ENCODE results near the gene TP53BP2.

The TP53BP2 gene

DNA sequence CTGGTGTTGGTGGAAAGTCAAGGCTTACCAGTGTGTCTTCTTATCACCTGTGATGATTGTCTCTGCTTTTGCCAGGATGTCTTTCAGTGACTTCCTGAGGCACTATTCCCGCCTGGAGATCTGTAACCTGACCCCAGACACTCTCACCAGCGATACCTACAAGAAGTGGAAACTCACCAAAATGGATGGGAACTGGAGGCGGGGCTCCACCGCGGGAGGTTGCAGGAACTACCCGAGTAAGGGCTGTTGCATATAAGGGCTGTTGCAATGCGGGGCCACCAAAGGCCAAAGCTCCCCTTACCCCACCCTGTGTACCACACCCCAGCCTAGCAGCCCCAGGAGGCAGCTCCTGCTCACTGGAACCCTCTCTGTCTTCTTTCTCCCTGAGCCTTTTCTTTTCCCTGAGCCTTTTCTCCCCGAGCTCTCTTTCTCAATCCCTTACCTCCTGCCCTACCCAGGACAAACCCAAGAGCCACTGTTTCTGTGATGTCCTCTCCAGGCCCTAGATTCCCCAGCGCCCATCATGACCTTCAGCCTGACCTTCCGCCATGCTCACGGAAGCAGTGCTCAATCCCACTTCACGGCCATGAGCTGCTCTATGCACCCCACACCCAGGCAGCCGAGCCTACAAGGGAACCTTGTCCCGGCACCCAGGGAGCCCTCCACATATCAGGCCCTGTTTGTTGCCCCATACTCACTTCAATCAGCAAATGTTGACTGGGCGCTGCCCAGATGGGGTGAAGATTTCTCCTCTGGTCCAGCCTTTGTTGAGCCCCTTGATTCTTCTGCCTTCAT lies 92.8 kb downstream of the TP53BP2 start:
- ChIA-PET POLR2A (no interaction called here), CTCF (no interaction called here)
- DNase-seq (ENCODE audit: extremely low spot score), result no peak
- TF ChIP-seq PKNOX1 (IDR thresholded peaks at IDR 0.05) (no peak), FOXA1 (IDR thresholded peaks at IDR 0.05) (no peak), ELF4 (IDR thresholded peaks at IDR 0.05) (no peak), L3MBTL2 (conservative IDR thresholded peaks at IDR 0.05) (no peak), ZNF384 (IDR thresholded peaks at IDR 0.05) (no peak), TARDBP (IDR thresholded peaks at IDR 0.05) (no peak), SP1 (IDR thresholded peaks at IDR 0.05) (no peak), FOXK2 (IDR thresholded peaks at IDR 0.05) (no peak), FOXM1 (IDR thresholded peaks at IDR 0.05; ENCODE audit: borderline replicate concordance) (no peak), CTBP1 (IDR thresholded peaks at IDR 0.05; ENCODE audit: borderline replicate concordance) (no peak), NFRKB (IDR thresholded peaks at IDR 0.05) (no peak), SUZ12 (IDR thresholded peaks at IDR 0.05) (no peak), ARNT (IDR thresholded peaks at IDR 0.05) (no peak), BHLHE40 (IDR thresholded peaks at IDR 0.05; ENCODE audit: borderline replicate concordance) (no peak), LEF1 (IDR thresholded peaks at IDR 0.05; ENCODE audit: borderline replicate concordance) (no peak), HDGF (IDR thresholded peaks at IDR 0.05; ENCODE audit: borderline replicate concordance) (no peak)

DNA sequence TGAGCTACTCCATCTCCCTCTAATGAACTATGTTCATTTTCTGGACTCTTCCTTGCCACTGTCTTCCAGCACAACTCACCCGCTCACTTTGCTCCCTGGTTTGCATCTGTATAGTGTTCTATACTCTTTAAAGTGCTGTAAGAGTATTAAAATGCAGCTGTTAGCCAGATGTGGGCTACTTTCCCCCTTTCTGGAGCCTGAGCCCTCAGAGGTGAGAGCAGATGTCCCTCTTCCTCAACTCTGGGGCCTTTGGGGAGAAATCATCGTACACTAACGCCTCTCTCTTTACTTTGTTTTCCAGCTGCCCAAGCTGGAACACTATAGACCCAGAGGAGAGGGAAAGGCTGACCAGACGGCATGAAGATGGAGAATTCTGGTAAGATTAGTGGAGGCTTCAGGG lies 94.1 kb downstream of the TP53BP2 start:
- ChIA-PET POLR2A (interaction anchor here (1.1 kb wide), 1 partner anchor 53 kb away, joined by 3 read pairs; no protein-coding TSS in a partner anchor), CTCF (interaction anchor here (0.5 to 0.9 kb wide), 4 partner anchors 53 to 60 kb away, joined by 3 to 5 read pairs (median 3); no protein-coding TSS in a partner anchor)
- TF ChIP-seq ELF4 (IDR thresholded peaks at IDR 0.05), result no peak
- TF ChIP-seq LEF1 (IDR thresholded peaks at IDR 0.05; ENCODE audit: borderline replicate concordance), result no peak
- DNase-seq (ENCODE audit: extremely low spot score), result no peak

- no peak for DNase-seq (ENCODE audit: extremely low spot score)
- TF ChIP-seq FOXM1 (IDR thresholded peaks at IDR 0.05; ENCODE audit: borderline replicate concordance) (no peak), FOXA1 (IDR thresholded peaks at IDR 0.05) (no peak), NFRKB (IDR thresholded peaks at IDR 0.05) (no peak), ZNF384 (IDR thresholded peaks at IDR 0.05) (no peak), TARDBP (IDR thresholded peaks at IDR 0.05) (no peak), LEF1 (IDR thresholded peaks at IDR 0.05; ENCODE audit: borderline replicate concordance) (no peak), L3MBTL2 (conservative IDR thresholded peaks at IDR 0.05) (no peak), SP1 (IDR thresholded peaks at IDR 0.05) (no peak), PKNOX1 (IDR thresholded peaks at IDR 0.05) (no peak), BHLHE40 (IDR thresholded peaks at IDR 0.05; ENCODE audit: borderline replicate concordance) (no peak), ARNT (IDR thresholded peaks at IDR 0.05) (no peak)
- ChIA-PET POLR2A (interaction anchor here (0.9 to 1.1 kb wide), 2 partner anchors 38 to 53 kb away, joined by 3 read pairs; no protein-coding TSS in a partner anchor), CTCF (interaction anchor here (0.5 to 3.0 kb wide), 7 partner anchors 12 to 57 kb away, joined by 3 to 22 read pairs (median 5); no protein-coding TSS in a partner anchor)
These were observed 94.8 kb downstream of the TP53BP2 start for GRCh38 chr1:223750730-223751570.

DNA sequence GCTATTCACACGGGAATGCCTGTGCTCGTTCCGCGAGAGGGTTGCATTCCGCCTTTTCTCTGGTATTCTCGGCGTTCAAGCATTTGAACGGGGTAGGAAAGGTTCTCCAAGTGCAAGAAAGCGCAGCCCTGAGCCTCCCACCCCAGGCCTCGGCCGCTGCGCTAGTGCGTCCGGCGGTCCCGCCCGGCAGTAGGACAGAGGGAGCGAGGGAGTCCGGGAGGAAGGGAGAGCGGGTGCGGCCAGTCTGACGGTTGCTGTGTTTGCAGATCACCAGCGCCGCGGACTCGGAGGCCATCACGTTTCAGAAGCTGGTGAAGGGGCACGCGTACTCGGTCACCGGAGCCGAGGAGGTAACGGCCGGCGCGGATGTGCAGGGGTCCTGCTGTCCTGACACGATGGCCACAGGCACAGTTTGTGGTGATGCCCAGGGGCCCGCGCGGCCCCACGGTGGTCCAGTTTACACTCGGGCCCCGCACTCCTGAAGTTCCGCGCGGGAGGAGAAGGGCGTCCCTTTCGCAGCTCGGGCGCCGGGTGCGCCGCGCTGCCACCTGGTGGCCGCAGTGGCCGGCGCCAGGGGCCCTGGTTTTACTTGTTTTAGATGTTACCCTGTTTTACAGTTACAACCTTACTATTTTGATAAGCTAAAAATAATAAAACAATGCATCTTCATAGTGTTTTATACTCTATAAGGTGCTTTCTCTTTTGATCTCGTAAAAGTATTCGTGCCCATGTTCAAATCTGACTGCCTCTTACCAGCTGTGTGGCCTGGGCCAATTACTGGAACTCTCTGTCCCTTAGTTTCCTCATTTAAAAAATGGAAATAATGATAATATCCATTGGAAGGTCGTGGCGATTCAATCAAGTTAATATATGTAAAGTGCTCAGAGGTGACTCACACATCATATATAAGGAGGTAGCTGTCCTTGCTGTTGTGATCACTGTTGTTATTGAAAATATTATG lies 96.7 kb downstream of the TP53BP2 start:
- ChIA-PET POLR2A (interaction anchor here (0.7 to 1.6 kb wide), 4 partner anchors 36 to 51 kb away, joined by 3 to 8 read pairs (median 3); no protein-coding TSS in a partner anchor), CTCF (interaction anchor here (0.6 to 3.0 kb wide), 24 partner anchors 8 to 615 kb away, joined by 3 to 22 read pairs (median 4); partner anchors contain the start of gene CAPN2)
- DNase-seq (ENCODE audit: extremely low spot score), result peak; percentile 86
- TF ChIP-seq FOXM1 (IDR thresholded peaks at IDR 0.05; ENCODE audit: borderline replicate concordance), result no peak
- no peak for TF ChIP-seq BHLHE40 (IDR thresholded peaks at IDR 0.05; ENCODE audit: borderline replicate concordance)
- no peak for TF ChIP-seq ARNT (IDR thresholded peaks at IDR 0.05)
- no peak for TF ChIP-seq HDGF (IDR thresholded peaks at IDR 0.05; ENCODE audit: borderline replicate concordance)
- no peak for TF ChIP-seq TARDBP (IDR thresholded peaks at IDR 0.05)
- TF ChIP-seq SUZ12 (IDR thresholded peaks at IDR 0.05), result no peak
- no peak for TF ChIP-seq L3MBTL2 (conservative IDR thresholded peaks at IDR 0.05)

GRCh38 chr1:223748405-223748772 lies 97.4 kb downstream of the TP53BP2 start:
- ChIA-PET CTCF (interaction anchor here (0.9 to 3.0 kb wide), 6 partner anchors 10 to 53 kb away, joined by 3 to 22 read pairs (median 11); no protein-coding TSS in a partner anchor), POLR2A (interaction anchor here (1.3 to 1.6 kb wide), 2 partner anchors 35 to 50 kb away, joined by 3 to 8 read pairs; no protein-coding TSS in a partner anchor)
- no peak for DNase-seq (ENCODE audit: extremely low spot score)
- TF ChIP-seq NFRKB (IDR thresholded peaks at IDR 0.05), result no peak
- TF ChIP-seq SP1 (IDR thresholded peaks at IDR 0.05), result no peak
- TF ChIP-seq FOXK2 (IDR thresholded peaks at IDR 0.05), result no peak
- no peak for TF ChIP-seq FOXA1 (IDR thresholded peaks at IDR 0.05)
- TF ChIP-seq TARDBP (IDR thresholded peaks at IDR 0.05), result no peak
- TF ChIP-seq LEF1 (IDR thresholded peaks at IDR 0.05; ENCODE audit: borderline replicate concordance), result no peak
- TF ChIP-seq ZNF384 (IDR thresholded peaks at IDR 0.05), result no peak
- no peak for TF ChIP-seq ARNT (IDR thresholded peaks at IDR 0.05)
- TF ChIP-seq BHLHE40 (IDR thresholded peaks at IDR 0.05; ENCODE audit: borderline replicate concordance), result no peak
- no peak for TF ChIP-seq L3MBTL2 (conservative IDR thresholded peaks at IDR 0.05)
- TF ChIP-seq CTBP1 (IDR thresholded peaks at IDR 0.05; ENCODE audit: borderline replicate concordance), result no peak
- no peak for TF ChIP-seq HDGF (IDR thresholded peaks at IDR 0.05; ENCODE audit: borderline replicate concordance)
- TF ChIP-seq PKNOX1 (IDR thresholded peaks at IDR 0.05), result no peak
- no peak for TF ChIP-seq FOXM1 (IDR thresholded peaks at IDR 0.05; ENCODE audit: borderline replicate concordance)
- TF ChIP-seq ELF4 (IDR thresholded peaks at IDR 0.05), result no peak
- no peak for TF ChIP-seq SUZ12 (IDR thresholded peaks at IDR 0.05)

All from HEK293T (cell line).